ENCODE measurements around the gene ASB7. TPM values are rescaled to one million over a fixed set of nuclear protein-coding genes. Genes with fewer than 3 reads are reported as not detected.
A peak's percentile ranks its signal among the peaks of the same experiment; 100 is the strongest.

The ASB7 gene
- total and polyA plus RNA-seq, 10 donors, result 3.4 to 27.1 (median 16.2) TPM

GRCh38 chr15:100684591-100684990 lies 82.2 kb downstream of the ASB7 start:
- 90 to 95% (median 91%) methylated on average over 5 to 6 of the region's 6 CpGs for WGBS, 5 donors
- DNase-seq, result no peak
- H3K4me3 ChIP-seq, result no peak overlapping the region
- peaks cover 0 to 8% (median 0%) of the 10 kb centered on the region in 6 donors for H3K4me1 ChIP-seq
- no peak for TF ChIP-seq CTCF (IDR thresholded peaks at IDR 0.05 in 8 of 11, conservative IDR thresholded peaks at IDR 0.05 in 3 of 11)
- peaks cover 0 to 18% (median 0%) of the 10 kb centered on the region in 7 donors for H3K27me3 ChIP-seq (replicated peaks in 1 of 7)
- H3K27ac ChIP-seq, result no peak overlapping the region
- H3K36me3 ChIP-seq, result no peaks in the 10 kb centered on the region
- intact Hi-C loops (cut with DNase I; ENCODE audit: low total_unique reads), result no loop called here
- H3K9me3 ChIP-seq, result peaks cover 0 to 9% (median 0%) of the 10 kb centered on the region in 8 donors

GRCh38 chr15:100686021-100686724 lies 83.8 kb downstream of the ASB7 start:
- H3K4me3 ChIP-seq, result no peak overlapping the region
- WGBS, 5 donors, result 76 to 94% (median 85%) methylated on average over 16 to 23 of the region's 23 CpGs
- H3K9me3 ChIP-seq, result peaks cover 0 to 8% (median 0%) of the 10 kb centered on the region in 8 donors
- no peak overlapping the region for H3K27ac ChIP-seq
- H3K4me1 ChIP-seq, result peaks cover 0 to 8% (median 0%) of the 10 kb centered on the region in 6 donors
- TF ChIP-seq POLR2AphosphoS5 (IDR thresholded peaks at IDR 0.05), result no peak
- no peak for TF ChIP-seq POLR2A (IDR thresholded peaks at IDR 0.05)
- TF ChIP-seq CTCF (IDR thresholded peaks at IDR 0.05 in 8 of 11, conservative IDR thresholded peaks at IDR 0.05 in 3 of 11), result no peak
- H3K36me3 ChIP-seq, result no peaks in the 10 kb centered on the region
- H3K27me3 ChIP-seq (replicated peaks in 1 of 7), result peaks cover 0 to 18% (median 0%) of the 10 kb centered on the region in 7 donors
- DNase-seq, result no peak
- intact Hi-C loops (cut with DNase I; ENCODE audit: low total_unique reads), result no loop called here

GRCh38 chr15:100686725-100687473 lies 84.5 kb downstream of the ASB7 start:
- no peaks in the 10 kb centered on the region for H3K36me3 ChIP-seq
- peaks cover 0 to under 1% (median 0%) of the 10 kb centered on the region in 8 donors for H3K9me3 ChIP-seq
- H3K4me1 ChIP-seq, result peaks cover 0 to 8% (median 0%) of the 10 kb centered on the region in 6 donors
- peaks cover 0 to 18% (median 0%) of the 10 kb centered on the region in 7 donors for H3K27me3 ChIP-seq (replicated peaks in 1 of 7)
- no peak overlapping the region for H3K4me3 ChIP-seq
- H3K27ac ChIP-seq, result peak overlapping the region in 1 of 8 donors; percentile 30
- no peak for TF ChIP-seq POLR2AphosphoS5 (IDR thresholded peaks at IDR 0.05)
- no peak for DNase-seq
- WGBS, 5 donors, result 80 to 90% (median 89%) methylated on average over 15 of the region's 15 CpGs
- intact Hi-C loops (cut with DNase I; ENCODE audit: low total_unique reads), result no loop called here

GRCh38 chr15:100687582-100688141 lies 85.3 kb downstream of the ASB7 start:
- peaks cover 0 to 8% (median 0%) of the 10 kb centered on the region in 6 donors for H3K4me1 ChIP-seq
- peaks cover 0 to 21% (median 0%) of the 10 kb centered on the region in 7 donors for H3K27me3 ChIP-seq (replicated peaks in 1 of 7)
- TF ChIP-seq POLR2A (IDR thresholded peaks at IDR 0.05), result no peak
- no peak for TF ChIP-seq POLR2AphosphoS5 (IDR thresholded peaks at IDR 0.05)
- no peak for TF ChIP-seq CTCF (IDR thresholded peaks at IDR 0.05 in 8 of 11, conservative IDR thresholded peaks at IDR 0.05 in 3 of 11)
- no peak overlapping the region for H3K4me3 ChIP-seq
- DNase-seq, result no peak
- 61 to 72% (median 65%) methylated on average over 11 of the region's 11 CpGs for WGBS, 5 donors
- no peaks in the 10 kb centered on the region for H3K36me3 ChIP-seq
- no peaks in the 10 kb centered on the region for H3K9me3 ChIP-seq
- intact Hi-C loops (cut with DNase I; ENCODE audit: low total_unique reads), result no loop called here
- H3K27ac ChIP-seq, result peak overlapping the region in 1 of 8 donors; percentile 30
